Mammary epithelial cell (primary cell): ENCODE measurements around the gene TTC28.

Experiments used
- EZH2 ChIP-seq: IDR thresholded peaks from 2 replicates; pipeline ENCODE4 v1.6.1; 2012; ENCODE audit warnings: low read length, inconsistent platforms, borderline replicate concordance
- TF ChIP-seq, protein P1 (sequence below), 2 donors: IDR thresholded peaks in 1 of 2; conservative IDR thresholded peaks in 1 of 2; 2 replicates each; pipeline ENCODE4 v1.5.1; 2011 to 2012; ENCODE audit warnings: inconsistent platforms in 2 of 2, low read length in 2 of 2, mild to moderate bottlenecking in 2 of 2, control low read depth in 1 of 2, low read depth in 1 of 2; ENCODE audit not compliant: insufficient read depth in 1 of 2; ENCODE audit errors: extremely low read depth in 1 of 2

DNA sequence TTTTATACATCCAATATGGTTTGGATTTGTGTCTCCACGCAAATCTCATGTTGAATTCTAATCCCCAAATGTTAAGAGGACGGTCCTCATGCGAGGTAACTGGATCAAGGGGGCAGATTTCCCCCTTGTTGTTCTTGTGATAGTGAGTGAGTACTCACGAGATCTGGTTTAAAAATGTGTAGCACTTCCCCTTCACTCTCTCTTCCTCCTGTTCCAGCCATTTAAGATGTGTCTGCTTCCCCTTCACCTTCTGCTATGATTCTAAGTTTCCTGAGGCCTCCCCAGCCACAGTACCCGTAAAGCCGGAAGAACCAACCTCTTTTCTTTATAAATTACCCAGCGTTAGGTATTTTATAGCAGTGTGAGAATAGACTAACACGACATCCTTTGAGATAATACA lies 98.6 kb downstream of the TTC28 start:
- TF ChIP-seq, protein P1, sequence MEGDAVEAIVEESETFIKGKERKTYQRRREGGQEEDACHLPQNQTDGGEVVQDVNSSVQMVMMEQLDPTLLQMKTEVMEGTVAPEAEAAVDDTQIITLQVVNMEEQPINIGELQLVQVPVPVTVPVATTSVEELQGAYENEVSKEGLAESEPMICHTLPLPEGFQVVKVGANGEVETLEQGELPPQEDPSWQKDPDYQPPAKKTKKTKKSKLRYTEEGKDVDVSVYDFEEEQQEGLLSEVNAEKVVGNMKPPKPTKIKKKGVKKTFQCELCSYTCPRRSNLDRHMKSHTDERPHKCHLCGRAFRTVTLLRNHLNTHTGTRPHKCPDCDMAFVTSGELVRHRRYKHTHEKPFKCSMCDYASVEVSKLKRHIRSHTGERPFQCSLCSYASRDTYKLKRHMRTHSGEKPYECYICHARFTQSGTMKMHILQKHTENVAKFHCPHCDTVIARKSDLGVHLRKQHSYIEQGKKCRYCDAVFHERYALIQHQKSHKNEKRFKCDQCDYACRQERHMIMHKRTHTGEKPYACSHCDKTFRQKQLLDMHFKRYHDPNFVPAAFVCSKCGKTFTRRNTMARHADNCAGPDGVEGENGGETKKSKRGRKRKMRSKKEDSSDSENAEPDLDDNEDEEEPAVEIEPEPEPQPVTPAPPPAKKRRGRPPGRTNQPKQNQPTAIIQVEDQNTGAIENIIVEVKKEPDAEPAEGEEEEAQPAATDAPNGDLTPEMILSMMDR (conservative IDR thresholded peaks at IDR 0.05 in 1 of 2, IDR thresholded peaks at IDR 0.05 in 1 of 2; ENCODE audit: extremely low read depth in 1 of 2, insufficient read depth in 1 of 2, low read depth in 1 of 2, low read length in 2 of 2): no peak
- no peak for TF ChIP-seq EZH2
